Breast epithelium (tissue), 3 donors: ENCODE measurements around the gene CHSY1.

Experiments
- POLR2AphosphoS5 ChIP-seq, 3 donors: sonication (generic); formaldehyde crosslinking; IDR thresholded peaks; one replicate each; pipeline ENCODE4 v1.6.1; 2017; ENCODE audit warnings: antibody characterized with exemption in 3 of 3
- TF ChIP-seq, protein P1 (sequence below), 3 donors: fragments of 450-650 bp; IDR thresholded peaks; one replicate each; pipeline ENCODE4 v1.5.1; 2016 to 2017; ENCODE audit warnings: antibody characterized with exemption in 3 of 3, mild to moderate bottlenecking in 3 of 3, moderate library complexity in 3 of 3

DNA sequence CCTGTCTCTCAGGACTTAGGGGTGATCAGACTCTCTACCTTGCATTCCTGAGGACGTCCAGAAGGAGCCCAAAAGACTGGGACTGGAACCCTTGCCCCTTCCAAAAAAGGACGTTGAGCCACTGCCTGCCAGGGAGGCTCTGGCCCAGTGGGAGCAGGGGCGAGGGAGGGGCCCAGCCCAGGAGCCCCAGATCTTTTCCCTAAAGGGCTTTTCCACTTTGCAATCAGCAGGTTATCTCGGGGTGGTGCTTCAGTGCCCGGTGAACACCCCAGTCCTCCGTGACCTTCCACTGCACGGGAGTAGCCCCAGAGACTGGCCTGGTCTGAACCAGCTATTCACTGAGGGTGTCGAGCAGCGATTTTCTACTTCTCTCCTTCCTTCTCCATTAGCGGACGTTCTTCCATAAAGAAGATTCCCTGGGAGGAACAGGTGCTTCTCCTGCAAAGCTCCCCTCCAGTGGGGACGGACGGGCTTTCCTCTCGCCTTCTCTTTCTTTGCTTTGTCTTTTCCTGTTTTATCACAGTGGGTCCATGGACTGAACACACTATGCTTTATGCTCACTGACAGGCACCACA lies 113.7 kb downstream of the CHSY1 start:
- TF ChIP-seq, protein P1, sequence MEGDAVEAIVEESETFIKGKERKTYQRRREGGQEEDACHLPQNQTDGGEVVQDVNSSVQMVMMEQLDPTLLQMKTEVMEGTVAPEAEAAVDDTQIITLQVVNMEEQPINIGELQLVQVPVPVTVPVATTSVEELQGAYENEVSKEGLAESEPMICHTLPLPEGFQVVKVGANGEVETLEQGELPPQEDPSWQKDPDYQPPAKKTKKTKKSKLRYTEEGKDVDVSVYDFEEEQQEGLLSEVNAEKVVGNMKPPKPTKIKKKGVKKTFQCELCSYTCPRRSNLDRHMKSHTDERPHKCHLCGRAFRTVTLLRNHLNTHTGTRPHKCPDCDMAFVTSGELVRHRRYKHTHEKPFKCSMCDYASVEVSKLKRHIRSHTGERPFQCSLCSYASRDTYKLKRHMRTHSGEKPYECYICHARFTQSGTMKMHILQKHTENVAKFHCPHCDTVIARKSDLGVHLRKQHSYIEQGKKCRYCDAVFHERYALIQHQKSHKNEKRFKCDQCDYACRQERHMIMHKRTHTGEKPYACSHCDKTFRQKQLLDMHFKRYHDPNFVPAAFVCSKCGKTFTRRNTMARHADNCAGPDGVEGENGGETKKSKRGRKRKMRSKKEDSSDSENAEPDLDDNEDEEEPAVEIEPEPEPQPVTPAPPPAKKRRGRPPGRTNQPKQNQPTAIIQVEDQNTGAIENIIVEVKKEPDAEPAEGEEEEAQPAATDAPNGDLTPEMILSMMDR (IDR thresholded peaks at IDR 0.05) = no peak
- TF ChIP-seq POLR2AphosphoS5 (IDR thresholded peaks at IDR 0.05) = no peak
